Glutamatergic neuron (in vitro differentiated cells): ENCODE results near the gene OR2AK2. TPM values are rescaled to one million over a fixed set of nuclear protein-coding genes. Genes with fewer than 3 reads are reported as not detected.

ENCODE experiments used
- DNase-seq: peaks from one replicate; pipeline ENCODE4 v3.0.0; 2022
- H3K27ac Mint-ChIP-seq: one replicate; pipeline ENCODE4 v1.8.0; 2020; ENCODE audit warnings: mild to moderate bottlenecking, mixed read lengths, inconsistent platforms; ENCODE audit not compliant: unreplicated experiment
- H3K27me3 Mint-ChIP-seq: one replicate; pipeline ENCODE4 v1.8.0; 2020; ENCODE audit warnings: mild to moderate bottlenecking, moderate library complexity, mixed read lengths, inconsistent platforms; ENCODE audit not compliant: unreplicated experiment
- H3K36me3 Mint-ChIP-seq: one replicate; pipeline ENCODE4 v1.8.0; 2020; ENCODE audit warnings: mild to moderate bottlenecking, mixed read lengths, inconsistent platforms; ENCODE audit not compliant: unreplicated experiment
- H3K4me1 Mint-ChIP-seq: one replicate; pipeline ENCODE4 v1.8.0; 2020; ENCODE audit warnings: mild to moderate bottlenecking, low read depth, mixed read lengths, inconsistent platforms; ENCODE audit not compliant: unreplicated experiment
- H3K4me3 Mint-ChIP-seq: one replicate; pipeline ENCODE4 v1.8.0; 2020; ENCODE audit warnings: mild to moderate bottlenecking, mixed read lengths, inconsistent platforms; ENCODE audit not compliant: unreplicated experiment
- H3K9me3 Mint-ChIP-seq: one replicate; pipeline ENCODE4 v1.8.0; 2020; ENCODE audit warnings: mild to moderate bottlenecking, moderate library complexity, mixed read lengths, inconsistent platforms; ENCODE audit not compliant: unreplicated experiment
- total RNA-seq: library from RNA; stranded (reverse); fragmentation: NEBNext Ultra II Directional; extraction: Animal tissue kit (Norgen Biotek cat#: 25700); gene quantifications from one replicate; pipeline ENCODE4 v1.2.1, GENCODE V29; 2021; ENCODE audit not compliant: unreplicated experiment
- TF ChIP-seq, protein P1 (sequence below): fragments of 200-600 bp; sonication (generic); IDR thresholded peaks from one replicate; pipeline ENCODE4 v1.5.0; 2021; ENCODE audit not compliant: partially characterized antibody, unreplicated experiment

The OR2AK2 gene
- total RNA-seq, 1 donor from 2014 or later, result 0.49 TPM

DNA sequence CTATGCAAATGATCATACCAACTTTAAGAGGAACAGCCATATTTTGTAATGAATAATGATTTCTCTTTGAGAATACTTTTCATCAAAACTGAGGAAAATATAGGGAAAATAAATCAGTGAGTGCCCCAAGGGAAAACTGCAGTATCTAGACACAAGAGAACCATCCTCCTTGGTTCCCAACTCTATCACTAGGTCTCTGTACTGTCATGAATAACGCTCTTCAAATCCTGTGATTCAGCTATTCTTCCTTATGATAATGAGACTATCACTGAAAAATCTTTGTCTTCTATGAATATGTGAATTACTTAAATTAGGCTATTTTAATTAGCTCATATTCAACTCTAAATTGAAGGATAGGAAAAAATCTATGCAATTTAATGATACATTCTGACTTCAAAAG, 50.8 kb downstream of the OR2AK2 start:
- Mint-ChIP-seq H3K9me3 (peaks cover 4% of the 10 kb centered on the region), H3K4me1 (no peaks in the 10 kb centered on the region), H3K36me3 (no peaks in the 10 kb centered on the region)

More for the DNA sequence above, 50.8 kb downstream of the OR2AK2 start:
- TF ChIP-seq, protein P1, sequence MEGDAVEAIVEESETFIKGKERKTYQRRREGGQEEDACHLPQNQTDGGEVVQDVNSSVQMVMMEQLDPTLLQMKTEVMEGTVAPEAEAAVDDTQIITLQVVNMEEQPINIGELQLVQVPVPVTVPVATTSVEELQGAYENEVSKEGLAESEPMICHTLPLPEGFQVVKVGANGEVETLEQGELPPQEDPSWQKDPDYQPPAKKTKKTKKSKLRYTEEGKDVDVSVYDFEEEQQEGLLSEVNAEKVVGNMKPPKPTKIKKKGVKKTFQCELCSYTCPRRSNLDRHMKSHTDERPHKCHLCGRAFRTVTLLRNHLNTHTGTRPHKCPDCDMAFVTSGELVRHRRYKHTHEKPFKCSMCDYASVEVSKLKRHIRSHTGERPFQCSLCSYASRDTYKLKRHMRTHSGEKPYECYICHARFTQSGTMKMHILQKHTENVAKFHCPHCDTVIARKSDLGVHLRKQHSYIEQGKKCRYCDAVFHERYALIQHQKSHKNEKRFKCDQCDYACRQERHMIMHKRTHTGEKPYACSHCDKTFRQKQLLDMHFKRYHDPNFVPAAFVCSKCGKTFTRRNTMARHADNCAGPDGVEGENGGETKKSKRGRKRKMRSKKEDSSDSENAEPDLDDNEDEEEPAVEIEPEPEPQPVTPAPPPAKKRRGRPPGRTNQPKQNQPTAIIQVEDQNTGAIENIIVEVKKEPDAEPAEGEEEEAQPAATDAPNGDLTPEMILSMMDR, result no peak
- Mint-ChIP-seq H3K27me3 (no peaks in the 10 kb centered on the region), H3K27ac (no peak overlapping the region), H3K4me3 (no peak overlapping the region)
- no peak for DNase-seq

Other genes with a start within 250 kb of the OR2AK2 start
- gene OR6F1, start 248.6 kb upstream of the OR2AK2 start, total RNA-seq, result not detected
- gene OR14K1, start 226.6 kb upstream of the OR2AK2 start, total RNA-seq, result not detected
- gene OR14A2, start 217.1 kb upstream of the OR2AK2 start, total RNA-seq, result not detected
- not detected for gene OR1C1, start 204.7 kb upstream of the OR2AK2 start, total RNA-seq
- gene OR14A16, start 141.1 kb upstream of the OR2AK2 start, total RNA-seq, result not detected
- not detected for gene OR11L1, start 123.3 kb upstream of the OR2AK2 start, total RNA-seq
- 5.2 TPM for gene TRIM58, start 108.0 kb upstream of the OR2AK2 start, total RNA-seq
- gene OR2W3, start 69.6 kb upstream of the OR2AK2 start, total RNA-seq, result 1.8 TPM
- gene OR2T8, start 45.0 kb upstream of the OR2AK2 start, total RNA-seq, result not detected
- not detected for gene OR2AJ1, start 40.3 kb upstream of the OR2AK2 start, total RNA-seq
- 0.61 TPM for gene OR2L8, start 16.4 kb upstream of the OR2AK2 start, total RNA-seq
- gene OR2L5, start 48.4 kb downstream of the OR2AK2 start, total RNA-seq, result 0.22 TPM
- gene OR2L2, start 64.8 kb downstream of the OR2AK2 start, total RNA-seq, result 0.25 TPM
- 0.15 TPM for gene OR2L3, start 81.6 kb downstream of the OR2AK2 start, total RNA-seq
- not detected for gene OR2L13, start 130.0 kb downstream of the OR2AK2 start, total RNA-seq
- gene OR2M5, start 179.9 kb downstream of the OR2AK2 start, total RNA-seq, result not detected
- gene OR2M2, start 209.6 kb downstream of the OR2AK2 start, total RNA-seq, result not detected
- gene OR2M3, start 232.0 kb downstream of the OR2AK2 start, total RNA-seq, result not detected